ENCODE data around the gene RASGRP2. TPM values are rescaled to one million over a fixed set of nuclear protein-coding genes. Genes with fewer than 3 reads are reported as not detected.

The RASGRP2 gene
- total RNA-seq, 1 experiment from 2014 or later = 26.9 TPM

- DNase-seq = peak; percentile 41
- Histone ChIP-seq H3K27ac (ENCODE audit: insufficient read length, low read depth, low read length) (peak overlapping the region; percentile 64), H3K18ac (ENCODE audit: insufficient read length, low read depth, low read length) (peak overlapping the region; percentile 1), H4K5ac (ENCODE audit: insufficient read length, low read depth, low read length) (no peak overlapping the region), H4K91ac (ENCODE audit: insufficient read length, low read depth, low read length) (no peak overlapping the region), H2BK12ac (ENCODE audit: insufficient read length, low read depth, low read length) (no peak overlapping the region), H2BK20ac (ENCODE audit: low read depth, low read length, poor library complexity, severe bottlenecking) (no peak overlapping the region), H3K9ac (ENCODE audit: extremely low read depth, insufficient read length, low read length) (no peak overlapping the region), H2BK5ac (ENCODE audit: insufficient read length, low read length) (no peak overlapping the region), H3K4me1 (ENCODE audit: insufficient read depth, low read length) (peaks cover 4% of the 10 kb centered on the region; the same call in 1 of the 2 replicates), H3K4ac (ENCODE audit: low read depth, low read length) (no peak overlapping the region), H2AFZ (ENCODE audit: low read length) (no peak overlapping the region), H4K8ac (replicated peaks; ENCODE audit: insufficient read length, low read depth, low read length) (no peak overlapping the region), H3K23me2 (ENCODE audit: insufficient read length, low read depth, low read length, poor library complexity, severe bottlenecking) (no peaks in the 10 kb centered on the region), H3K23ac (ENCODE audit: insufficient read length, low read depth, low read length) (no peak overlapping the region), H2AK5ac (ENCODE audit: insufficient read length, low read length) (no peak overlapping the region), H3K4me2 (ENCODE audit: insufficient read depth, insufficient read length, low read length) (peak overlapping the region; percentile 13), H2BK15ac (ENCODE audit: low read depth, low read length) (no peak overlapping the region), H3K79me1 (ENCODE audit: insufficient read depth, low read depth, low read length, poor library complexity, severe bottlenecking) (peaks cover 3% of the 10 kb centered on the region), H3K9me3 (ENCODE audit: control insufficient read depth, low read depth, low read length) (no peaks in the 10 kb centered on the region), H4K20me1 (ENCODE audit: control insufficient read depth, insufficient read depth, insufficient read length) (no peaks in the 10 kb centered on the region), H3K79me2 (ENCODE audit: insufficient read depth, low read length) (no peaks in the 10 kb centered on the region), H3K14ac (ENCODE audit: insufficient read depth, low read length) (no peak overlapping the region; the same call in 1 of the 2 replicates), H3T11ph (ENCODE audit: low read length) (no peak overlapping the region), H3K27me3 (ENCODE audit: insufficient read depth, low read length) (no peaks in the 10 kb centered on the region), H2BK120ac (ENCODE audit: low read depth, low read length, poor library complexity, severe bottlenecking) (no peak overlapping the region), H3K56ac (ENCODE audit: insufficient read length, low read depth, low read length) (no peak overlapping the region)
- peaks cover 23 to 50% (median 42%) of the 10 kb centered on the region in 3 experiments; a peak in 6 of 7 replicates for H3K36me3 Mint-ChIP-seq (ENCODE audit: insufficient read depth in 1 of 3, low read depth in 3 of 3)
- peak overlapping the region; percentile 34 to 67 for H3K4me3 Mint-ChIP-seq
- no peaks in the 10 kb centered on the region; the same call in 1 of the 2 replicates for H3K27me3 Mint-ChIP-seq (ENCODE audit: low read depth)
- peaks cover 68 to 88% of the 10 kb centered on the region in 2 experiments for H3K4me1 Mint-ChIP-seq
- peak overlapping the region; percentile 97 to 99 (median 98) for H3K27ac Mint-ChIP-seq
- no CpG with 5 or more reads among the region's 5 CpGs for WGBS (ENCODE audit: extremely low coverage, insufficient read length, low lambda C conversion rate)
- no peak for TF ChIP-seq CTCF (conservative IDR thresholded peaks at IDR 0.05)
- H3K9me3 Mint-ChIP-seq = no peaks in the 10 kb centered on the region; a peak in 1 of 5 replicates
These were observed 18.3 kb upstream of the RASGRP2 start for GRCh38 chr11:64762277-64762673.
